PC-3 (cell line): ENCODE measurements around the gene SOX12. TPM values are rescaled to one million over a fixed set of nuclear protein-coding genes. Genes with fewer than 3 reads are reported as not detected.
"Not testable (repeated sequence)": the region's sequence is repeated elsewhere in the genome, so short reads cannot be mapped to it uniquely, and the experiment has no call there.

Experiments
- ATAC-seq: fragments of 200-7000 bp; cut with Tn5 transposase; 2 replicates; pipeline ENCODE4 v1.9.1; 2020; ENCODE audit warnings: mild to moderate bottlenecking, moderate library complexity
- BruUV-seq: library from RNA; stranded (reverse); fragments of 400-500 nt; replicated peaks from 2 replicates; lab custom pipeline; 2021; lab: Mats Ljungman, UMichigan
- CTCF ChIA-PET: fragments of 300-600 bp; sonication (Branson Sonifier 250); formaldehyde crosslinking; loops from one replicate; lab custom pipeline; 2022; ENCODE audit warnings: antibody characterized with exemption; lab: Charles Lee
- POLR2A ChIA-PET: fragments of 300-600 bp; sonication (Branson Sonifier 250); formaldehyde crosslinking; loops from one replicate; lab custom pipeline; 2022; ENCODE audit warnings: antibody characterized with exemption; ENCODE audit not compliant: unreplicated experiment; lab: Charles Lee
- DNase-seq: peaks from one replicate; pipeline ENCODE4 v3.0.0-alpha.2; 2015
- H2AFZ ChIP-seq: fragments of 300-600 bp; sonication (generic); 2 replicates; pipeline ENCODE4 v1.6.0; 2016; ENCODE audit warnings: antibody characterized with exemption, low read length
- H3F3A ChIP-seq: fragments of 300-600 bp; sonication (generic); one replicate; pipeline ENCODE4 v1.6.0; 2017; ENCODE audit warnings: antibody characterized with exemption, low read length, control low read depth, mild to moderate bottlenecking; ENCODE audit not compliant: unreplicated experiment
- H3K27ac ChIP-seq: fragments of 300-600 bp; sonication (generic); 2 replicates; pipeline ENCODE4 v1.5.1; 2016; ENCODE audit warnings: mild to moderate bottlenecking, low read length
- H3K27me3 ChIP-seq: fragments of 300-600 bp; sonication (generic); 2 replicates; pipeline ENCODE4 v1.6.1; 2016; ENCODE audit warnings: low read length, mixed read lengths
- H3K36me3 ChIP-seq: fragments of 300-600 bp; sonication (generic); 2 replicates; pipeline ENCODE4 v1.6.1; 2016; ENCODE audit warnings: low read depth, mixed run types, low read length, mixed read lengths
- H3K4me1 ChIP-seq: fragments of 300-600 bp; sonication (generic); 2 replicates; pipeline ENCODE4 v1.5.1; 2016; ENCODE audit warnings: low read length; ENCODE audit not compliant: insufficient read depth
- H3K4me2 ChIP-seq: fragments of 300-600 bp; sonication (generic); 2 replicates; pipeline ENCODE4 v1.6.0; 2016; ENCODE audit warnings: low read length
- H3K4me3 ChIP-seq: fragments of 300-600 bp; sonication (generic); 2 replicates; pipeline ENCODE4 v1.5.1; 2016; ENCODE audit warnings: mild to moderate bottlenecking, low read length, mixed read lengths
- H3K79me2 ChIP-seq: fragments of 300-600 bp; sonication (generic); 2 replicates; pipeline ENCODE4 v1.6.1; 2017; ENCODE audit warnings: low read length, mixed read lengths
- H3K9ac ChIP-seq: fragments of 300-600 bp; sonication (generic); 2 replicates; pipeline ENCODE4 v1.6.0; 2016; ENCODE audit warnings: mild to moderate bottlenecking, low read length
- H3K9me2 ChIP-seq: fragments of 300-600 bp; sonication (generic); replicated peaks from 2 replicates; pipeline ENCODE4 v1.6.1; 2016; ENCODE audit warnings: mixed run types, low read length, mixed read lengths
- H3K9me3 ChIP-seq: fragments of 300-600 bp; sonication (generic); 2 replicates; pipeline ENCODE4 v1.6.1; 2016; ENCODE audit warnings: low read length, mixed read lengths
- H4K20me1 ChIP-seq: fragments of 300-600 bp; sonication (generic); 2 replicates; pipeline ENCODE4 v1.6.1; 2016; ENCODE audit warnings: low read length, mixed read lengths
- CTCF ChIP-seq: fragments of 300-600 bp; sonication (generic); conservative IDR thresholded peaks from 2 replicates; pipeline ENCODE4 v1.5.1; 2017; ENCODE audit warnings: antibody characterized with exemption, low read depth, mild to moderate bottlenecking, low read length
- EZH2 ChIP-seq: fragments of 300-600 bp; sonication (generic); IDR thresholded peaks from one replicate; pipeline ENCODE4 v1.6.1; 2017; ENCODE audit warnings: antibody characterized with exemption, mild to moderate bottlenecking, low read length; ENCODE audit not compliant: unreplicated experiment
- EZH2phosphoT487 ChIP-seq: fragments of 300-600 bp; sonication (generic); IDR thresholded peaks from 2 replicates; pipeline ENCODE4 v1.6.1; 2018; ENCODE audit warnings: mild to moderate bottlenecking, antibody characterized with exemption, low read length, borderline replicate concordance
- intact Hi-C: fragments of 100-400 bp; cut with micrococcal nuclease; formaldehyde crosslinking; loops from 2 replicates; pipeline ENCODE4 v1.9.0; 2023
- total RNA-seq: library from RNA; depleted of rRNA; stranded (reverse); fragments of >200 nt; gene quantifications from 2 replicates; pipeline ENCODE4 v1.2.3, GENCODE V29; 2014

The SOX12 gene
- total RNA-seq, 1 experiment from 2014 or later: 13.8 TPM

- Histone ChIP-seq H2AFZ (no peak overlapping the region), H3K9me2 (no peaks in the 10 kb centered on the region), H3K79me2 (peaks cover 12% of the 10 kb centered on the region), H3K4me2 (no peak overlapping the region), H3K27ac (no peak overlapping the region), H3K36me3 (no peaks in the 10 kb centered on the region), H3K9me3 (no peaks in the 10 kb centered on the region), H4K20me1 (no peaks in the 10 kb centered on the region), H3K4me3 (no peak overlapping the region), H3K9ac (no peak overlapping the region), H3K4me1 (peaks cover 56% of the 10 kb centered on the region), H3K27me3 (no peaks in the 10 kb centered on the region), H3F3A (no peaks in the 10 kb centered on the region)
- BruUV-seq: no TSS peak
- no peak for TF ChIP-seq CTCF
- TF ChIP-seq EZH2: no peak
- TF ChIP-seq EZH2phosphoT487: no peak
- POLR2A ChIA-PET: no interaction called here
- ATAC-seq (no peak), DNase-seq (no peak)
- CTCF ChIA-PET: no interaction called here
- intact Hi-C loops: no loop called here
Measured at GRCh38 chr20:375265-375889, 50.0 kb downstream of the SOX12 start.

GRCh38 chr20:376089-376488, 50.7 kb downstream of the SOX12 start:
- no peak overlapping the region for H3K4me2 ChIP-seq
- ChIA-PET POLR2A (no interaction called here), CTCF (no interaction called here)
- H3K27ac ChIP-seq: no peak overlapping the region
- no peak overlapping the region for H3K4me3 ChIP-seq
- DNase-seq (no peak), ATAC-seq (no peak)
- H3K9ac ChIP-seq: no peak overlapping the region
- H3K79me2 ChIP-seq: peaks cover 18% of the 10 kb centered on the region
- peaks cover 49% of the 10 kb centered on the region for H3K4me1 ChIP-seq
- no peaks in the 10 kb centered on the region for H3F3A ChIP-seq
- no peak overlapping the region for H2AFZ ChIP-seq
- no peaks in the 10 kb centered on the region for H3K9me3 ChIP-seq
- intact Hi-C loops: no loop called here
- H4K20me1 ChIP-seq: no peaks in the 10 kb centered on the region
- H3K9me2 ChIP-seq: no peaks in the 10 kb centered on the region
- TF ChIP-seq CTCF: no peak
- H3K36me3 ChIP-seq: no peaks in the 10 kb centered on the region
- no peaks in the 10 kb centered on the region for H3K27me3 ChIP-seq
- no TSS peak for BruUV-seq

- peaks cover 42% of the 10 kb centered on the region for H3K4me1 ChIP-seq
Measured at GRCh38 chr20:376750-377149, 51.4 kb downstream of the SOX12 start.

GRCh38 chr20:377578-377977, 52.2 kb downstream of the SOX12 start:
- H3K27ac ChIP-seq, ATAC-seq, H2AFZ ChIP-seq, DNase-seq, BruUV-seq, H3K9ac ChIP-seq, H3F3A ChIP-seq, H3K9me2 ChIP-seq, H3K27me3 ChIP-seq, H3K4me3 ChIP-seq, H3K36me3 ChIP-seq, H4K20me1 ChIP-seq, H3K9me3 ChIP-seq, H3K4me2 ChIP-seq, intact Hi-C loops: not testable (repeated sequence)
- CTCF ChIA-PET: interaction anchor here (1.0 to 1.6 kb wide), 2 partner anchors 15 to 16 kb away, joined by 3 to 4 read pairs; no protein-coding TSS in a partner anchor
- Histone ChIP-seq H3K4me1 (peaks cover 41% of the 10 kb centered on the region), H3K79me2 (peaks cover 33% of the 10 kb centered on the region)
- POLR2A ChIA-PET: interaction anchor here (0.6 to 1.4 kb wide), 2 partner anchors 15 to 40 kb away, joined by 3 to 7 read pairs; no protein-coding TSS in a partner anchor

More at GRCh38 chr20:376750-377149, 51.4 kb downstream of the SOX12 start:
- no peak overlapping the region for H3K4me2 ChIP-seq
- DNase-seq (no peak), ATAC-seq (no peak)
- intact Hi-C loops: no loop called here
- H3K27me3 ChIP-seq: no peaks in the 10 kb centered on the region
- no peaks in the 10 kb centered on the region for H3K9me2 ChIP-seq
- TF ChIP-seq EZH2phosphoT487 (no peak), EZH2 (no peak), CTCF (no peak)
- BruUV-seq: no TSS peak
- H3K4me3 ChIP-seq: no peak overlapping the region
- peaks cover 25% of the 10 kb centered on the region for H3K79me2 ChIP-seq
- H3F3A ChIP-seq: no peaks in the 10 kb centered on the region
- H3K9me3 ChIP-seq: no peaks in the 10 kb centered on the region
- POLR2A ChIA-PET: interaction anchor here (0.6 kb wide), 1 partner anchor 39 kb away, joined by 3 read pairs; no protein-coding TSS in a partner anchor
- no peaks in the 10 kb centered on the region for H3K36me3 ChIP-seq
- CTCF ChIA-PET: no interaction called here
- H2AFZ ChIP-seq: no peak overlapping the region
- no peak overlapping the region for H3K9ac ChIP-seq
- no peaks in the 10 kb centered on the region for H4K20me1 ChIP-seq
- no peak overlapping the region for H3K27ac ChIP-seq
